Forelimb muscle (tissue), 1 donor: Measurements from ENCODE around the gene MAGOHB. TPM values are rescaled to one million over a fixed set of nuclear protein-coding genes. Genes with fewer than 3 reads are reported as not detected.

ENCODE experiments used
- DNase-seq: peaks from one replicate; pipeline ENCODE4 v3.0.0-alpha.2; 2013; ENCODE audit warnings: low read depth
- polyA plus RNA-seq: library from polyadenylated mRNA; unstranded; fragments of 120-200 nt; gene quantifications from one replicate; pipeline ENCODE4 v1.2.1, GENCODE V29; 2013; ENCODE audit not compliant: insufficient read length

MAGOHB gene
- polyA plus RNA-seq, 1 donor, result 20.2 TPM

DNA sequence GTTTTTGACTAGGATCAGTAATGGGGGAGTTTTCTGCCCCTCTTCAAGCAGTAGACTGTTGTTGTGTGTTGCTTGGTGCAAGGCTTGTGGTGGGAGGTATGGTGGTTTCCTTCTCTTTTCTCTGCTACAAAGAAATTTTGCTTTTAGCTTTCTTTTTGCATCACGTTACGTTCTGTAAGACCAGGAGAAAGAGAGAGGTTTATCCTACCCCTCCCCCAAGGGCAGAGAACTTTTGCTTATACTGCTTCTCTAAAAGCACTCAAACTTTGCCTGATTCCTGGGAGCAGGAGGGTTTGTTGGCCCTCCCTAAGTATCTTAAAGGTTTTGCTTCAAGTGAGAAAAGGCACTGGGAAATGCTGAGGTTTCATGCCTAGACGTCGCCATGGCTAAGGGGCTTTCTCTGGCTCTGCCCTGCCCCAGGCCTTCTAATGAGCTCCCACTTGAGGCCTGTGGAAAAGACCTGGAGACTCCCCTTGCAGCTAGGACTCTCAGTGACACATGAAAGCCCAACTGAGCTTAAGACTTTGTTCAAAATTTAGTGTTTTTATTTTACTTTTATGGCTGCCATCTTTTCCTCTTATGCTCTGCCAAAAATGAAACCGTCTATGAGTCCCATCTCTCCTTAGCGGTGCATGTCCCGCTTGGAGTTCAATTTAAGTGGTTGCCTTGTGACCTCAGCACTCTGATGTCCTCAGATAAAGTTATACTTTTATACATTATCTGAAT lies 58.5 kb downstream of the MAGOHB start:
- no peak for DNase-seq

DNA sequence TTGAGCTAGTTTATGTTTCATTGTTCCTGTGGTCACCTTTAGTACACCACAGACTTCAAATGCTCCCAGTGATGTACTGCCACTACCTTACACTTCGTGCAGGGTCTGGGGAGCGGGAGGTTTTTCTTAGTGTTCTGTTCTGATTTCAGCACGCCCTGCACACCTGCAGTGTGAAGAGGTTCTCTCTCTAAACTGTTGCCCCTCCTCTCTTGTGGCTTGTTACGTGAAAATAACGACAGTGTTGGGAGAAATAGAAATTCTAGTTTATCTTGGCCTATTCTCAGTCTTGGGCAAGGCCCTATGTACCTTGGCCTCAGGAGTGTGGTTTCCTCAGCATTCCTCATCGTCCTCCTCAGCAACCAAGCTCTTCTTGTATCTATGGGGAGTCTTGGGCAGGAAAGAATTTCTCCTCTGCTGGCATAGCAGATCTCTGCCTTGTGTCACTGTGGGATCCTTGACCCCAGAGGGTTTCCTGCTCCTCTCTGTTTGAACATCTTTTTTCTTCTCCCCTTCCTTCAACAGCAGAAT lies 59.1 kb downstream of the MAGOHB start:
- DNase-seq, result no peak

Other genes starting within 250 kb of the MAGOHB start
- 0.58 TPM for gene KLRK1, start 223.6 kb downstream of the MAGOHB start, polyA plus RNA-seq
- not detected for gene KLRC4, start 203.9 kb downstream of the MAGOHB start, polyA plus RNA-seq
- gene KLRC3, start 193.0 kb downstream of the MAGOHB start, polyA plus RNA-seq, result not detected
- not detected for gene KLRC2, start 177.6 kb downstream of the MAGOHB start, polyA plus RNA-seq
- 0.37 TPM for gene KLRC1, start 160.2 kb downstream of the MAGOHB start, polyA plus RNA-seq
- gene EIF2S3B, start 107.7 kb downstream of the MAGOHB start, polyA plus RNA-seq, result 3.1 TPM
- 0.13 TPM for gene STYK1, start 60.4 kb upstream of the MAGOHB start, polyA plus RNA-seq
- gene YBX3, start 109.7 kb upstream of the MAGOHB start, polyA plus RNA-seq, result 1,060 TPM
- gene TAS2R7, start 189.0 kb upstream of the MAGOHB start, polyA plus RNA-seq, result not detected
- gene TAS2R8, start 193.7 kb upstream of the MAGOHB start, polyA plus RNA-seq, result not detected
- not detected for gene TAS2R9, start 196.6 kb upstream of the MAGOHB start, polyA plus RNA-seq
- gene TAS2R10, start 212.7 kb upstream of the MAGOHB start, polyA plus RNA-seq, result 1.1 TPM
- 4.1 TPM for gene PRR4, start 235.9 kb upstream of the MAGOHB start, polyA plus RNA-seq